ENCODE results near the gene TGM3.

Gene TGM3

GRCh38 chr20:2381303-2381702, 85.5 kb downstream of the TGM3 start:
- Histone ChIP-seq H3K27ac (replicated peaks) (no peak overlapping the region), H3K4me3 (replicated peaks; ENCODE audit: insufficient read depth, low read length) (no peak overlapping the region), H3K27me3 (ENCODE audit: insufficient read depth, poor library complexity, severe bottlenecking) (no peaks in the 10 kb centered on the region)
- no peak for DNase-seq (ENCODE audit: low read depth in 1 of 2, low spot score in 1 of 2)
- no peak for TF ChIP-seq SPI1 (IDR thresholded peaks at IDR 0.05; ENCODE audit: borderline replicate concordance, low read depth)
- no peak for TF ChIP-seq POLR2AphosphoS5 (IDR thresholded peaks at IDR 0.05; ENCODE audit: low read depth)
- no peak for TF ChIP-seq GABPA (IDR thresholded peaks at IDR 0.05; ENCODE audit: low read depth)
- TF ChIP-seq, protein P1, sequence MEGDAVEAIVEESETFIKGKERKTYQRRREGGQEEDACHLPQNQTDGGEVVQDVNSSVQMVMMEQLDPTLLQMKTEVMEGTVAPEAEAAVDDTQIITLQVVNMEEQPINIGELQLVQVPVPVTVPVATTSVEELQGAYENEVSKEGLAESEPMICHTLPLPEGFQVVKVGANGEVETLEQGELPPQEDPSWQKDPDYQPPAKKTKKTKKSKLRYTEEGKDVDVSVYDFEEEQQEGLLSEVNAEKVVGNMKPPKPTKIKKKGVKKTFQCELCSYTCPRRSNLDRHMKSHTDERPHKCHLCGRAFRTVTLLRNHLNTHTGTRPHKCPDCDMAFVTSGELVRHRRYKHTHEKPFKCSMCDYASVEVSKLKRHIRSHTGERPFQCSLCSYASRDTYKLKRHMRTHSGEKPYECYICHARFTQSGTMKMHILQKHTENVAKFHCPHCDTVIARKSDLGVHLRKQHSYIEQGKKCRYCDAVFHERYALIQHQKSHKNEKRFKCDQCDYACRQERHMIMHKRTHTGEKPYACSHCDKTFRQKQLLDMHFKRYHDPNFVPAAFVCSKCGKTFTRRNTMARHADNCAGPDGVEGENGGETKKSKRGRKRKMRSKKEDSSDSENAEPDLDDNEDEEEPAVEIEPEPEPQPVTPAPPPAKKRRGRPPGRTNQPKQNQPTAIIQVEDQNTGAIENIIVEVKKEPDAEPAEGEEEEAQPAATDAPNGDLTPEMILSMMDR (IDR thresholded peaks at IDR 0.05; ENCODE audit: insufficient read depth, low read length): no peak
- no peak for TF ChIP-seq REST (IDR thresholded peaks at IDR 0.05; ENCODE audit: insufficient replicate concordance, low read depth)

GRCh38 chr20:2382833-2383232, 87.0 kb downstream of the TGM3 start:
- Histone ChIP-seq H3K27ac (replicated peaks) (no peak overlapping the region), H3K4me3 (replicated peaks; ENCODE audit: insufficient read depth, low read length) (no peak overlapping the region), H3K27me3 (ENCODE audit: insufficient read depth, poor library complexity, severe bottlenecking) (no peaks in the 10 kb centered on the region)
- TF ChIP-seq POLR2AphosphoS5 (IDR thresholded peaks at IDR 0.05; ENCODE audit: low read depth) (no peak), GABPA (IDR thresholded peaks at IDR 0.05; ENCODE audit: low read depth) (no peak), SPI1 (IDR thresholded peaks at IDR 0.05; ENCODE audit: borderline replicate concordance, low read depth) (no peak)
- TF ChIP-seq, protein P1 (IDR thresholded peaks at IDR 0.05; ENCODE audit: insufficient read depth, low read length): no peak
- DNase-seq (ENCODE audit: low read depth in 1 of 2, low spot score in 1 of 2): no peak

DNA sequence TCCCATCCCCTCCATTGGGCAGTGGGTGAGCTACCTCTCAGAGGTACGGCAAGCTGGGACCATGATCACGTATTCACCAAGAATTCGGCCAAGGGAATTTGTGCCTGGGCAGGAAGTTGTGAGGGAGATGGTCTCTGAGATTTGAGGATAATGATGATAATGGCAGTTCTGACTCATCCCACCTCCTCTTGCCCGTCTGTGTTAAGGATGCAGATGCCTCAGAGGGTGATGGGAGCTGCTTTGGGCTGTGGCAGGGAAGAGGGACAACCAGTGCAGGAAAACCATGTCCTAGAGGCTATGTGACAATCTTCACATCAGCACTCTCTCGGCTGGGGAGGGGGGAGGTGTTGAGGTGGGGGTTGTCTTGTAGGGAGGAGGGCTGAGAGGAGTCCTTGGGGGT, 89.2 kb downstream of the TGM3 start:
- no peak for TF ChIP-seq GABPA (IDR thresholded peaks at IDR 0.05; ENCODE audit: low read depth)
- Histone ChIP-seq H3K27ac (replicated peaks) (no peak overlapping the region), H3K27me3 (ENCODE audit: insufficient read depth, poor library complexity, severe bottlenecking) (no peaks in the 10 kb centered on the region), H3K4me3 (replicated peaks; ENCODE audit: insufficient read depth, low read length) (no peak overlapping the region)
- no peak for DNase-seq (ENCODE audit: low read depth in 1 of 2, low spot score in 1 of 2)

GRCh38 chr20:2385496-2385895, 89.7 kb downstream of the TGM3 start:
- Histone ChIP-seq H3K27ac (replicated peaks) (no peak overlapping the region), H3K27me3 (ENCODE audit: insufficient read depth, poor library complexity, severe bottlenecking) (no peaks in the 10 kb centered on the region), H3K4me3 (replicated peaks; ENCODE audit: insufficient read depth, low read length) (no peak overlapping the region)
- TF ChIP-seq POLR2AphosphoS5 (IDR thresholded peaks at IDR 0.05; ENCODE audit: low read depth) (no peak), GABPA (IDR thresholded peaks at IDR 0.05; ENCODE audit: low read depth) (no peak), REST (IDR thresholded peaks at IDR 0.05; ENCODE audit: insufficient replicate concordance, low read depth) (no peak), SPI1 (IDR thresholded peaks at IDR 0.05; ENCODE audit: borderline replicate concordance, low read depth) (no peak)
- TF ChIP-seq, protein P1 (IDR thresholded peaks at IDR 0.05; ENCODE audit: insufficient read depth, low read length): no peak
- DNase-seq (ENCODE audit: low read depth in 1 of 2, low spot score in 1 of 2): no peak
